WTC11 (cell line): Measurements from ENCODE around the gene GJC3. TPM values are rescaled to one million over a fixed set of nuclear protein-coding genes. Genes with fewer than 3 reads are reported as not detected.
A peak's percentile ranks its signal among the peaks of the same experiment; 100 is the strongest.

Experiments
- ATF2 ChIP-seq: sonication (generic); formaldehyde crosslinking; IDR thresholded peaks from 2 replicates; pipeline ENCODE4 v1.8.1; 2022; ENCODE audit warnings: low read depth, missing genetic modification reagents, borderline replicate concordance
- ATF6 ChIP-seq: sonication (generic); formaldehyde crosslinking; IDR thresholded peaks from 2 replicates; pipeline ENCODE4 v1.8.1; 2023; ENCODE audit warnings: mild to moderate bottlenecking, missing genetic modification reagents
- CDX4 ChIP-seq: fragments of 250-450 bp; sonication (Bioruptor Pico); IDR thresholded peaks from 2 replicates; pipeline ENCODE4 v1.9.0; 2021; ENCODE audit warnings: moderate library complexity, mild to moderate bottlenecking, inconsistent platforms, borderline replicate concordance
- E2F4 ChIP-seq: sonication (generic); formaldehyde crosslinking; IDR thresholded peaks from 2 replicates; pipeline ENCODE4 v1.8.1; 2022; ENCODE audit warnings: low read depth, mild to moderate bottlenecking, moderate library complexity, missing genetic modification reagents, borderline replicate concordance
- ELF4 ChIP-seq: sonication (generic); formaldehyde crosslinking; IDR thresholded peaks from 2 replicates; pipeline ENCODE4 v1.8.1; 2022; ENCODE audit warnings: low read depth, mild to moderate bottlenecking, moderate library complexity, missing genetic modification reagents
- ETV6 ChIP-seq: sonication (generic); formaldehyde crosslinking; IDR thresholded peaks from 2 replicates; pipeline ENCODE4 v1.8.1; 2022; ENCODE audit warnings: mild to moderate bottlenecking, missing genetic modification reagents
- FOXP1 ChIP-seq: sonication (generic); formaldehyde crosslinking; IDR thresholded peaks from 2 replicates; pipeline ENCODE4 v1.8.0; 2022; ENCODE audit warnings: missing genetic modification reagents, mild to moderate bottlenecking, moderate library complexity, borderline replicate concordance
- IRF2 ChIP-seq: sonication (generic); formaldehyde crosslinking; IDR thresholded peaks from 2 replicates; pipeline ENCODE4 v1.8.0; 2022; ENCODE audit warnings: low read depth, missing genetic modification reagents, borderline replicate concordance
- NFATC4 ChIP-seq: fragments of 250-450 bp; sonication (Bioruptor Pico); IDR thresholded peaks from 2 replicates; pipeline ENCODE4 v1.9.0; 2021; ENCODE audit warnings: mild to moderate bottlenecking
- NFE2L1 ChIP-seq: sonication (generic); formaldehyde crosslinking; IDR thresholded peaks from 2 replicates; pipeline ENCODE4 v1.8.1; 2023; ENCODE audit warnings: missing genetic modification reagents
- NR2C2 ChIP-seq: sonication (generic); formaldehyde crosslinking; IDR thresholded peaks from 2 replicates; pipeline ENCODE4 v1.8.0; 2022; ENCODE audit warnings: mild to moderate bottlenecking, missing genetic modification reagents
- NR3C1 ChIP-seq: sonication (generic); formaldehyde crosslinking; conservative IDR thresholded peaks from 2 replicates; pipeline ENCODE4 v1.8.1; 2023; ENCODE audit warnings: low read depth, mild to moderate bottlenecking, missing genetic modification reagents
- PRRX2 ChIP-seq: fragments of 250-450 bp; sonication (Bioruptor Pico); IDR thresholded peaks from 2 replicates; pipeline ENCODE4 v1.8.0; 2021; ENCODE audit warnings: mild to moderate bottlenecking
- SMAD4 ChIP-seq: sonication (generic); formaldehyde crosslinking; IDR thresholded peaks from 2 replicates; pipeline ENCODE4 v1.8.0; 2022; ENCODE audit warnings: mild to moderate bottlenecking, missing genetic modification reagents
- SP1 ChIP-seq: sonication (generic); formaldehyde crosslinking; conservative IDR thresholded peaks from 2 replicates; pipeline ENCODE4 v1.8.1; 2022; ENCODE audit warnings: missing genetic modification reagents
- TEAD4 ChIP-seq: sonication (generic); formaldehyde crosslinking; IDR thresholded peaks from 2 replicates; pipeline ENCODE4 v1.8.0; 2022; ENCODE audit warnings: mild to moderate bottlenecking, missing genetic modification reagents
- ZNF281 ChIP-seq: sonication (generic); formaldehyde crosslinking; IDR thresholded peaks from 2 replicates; pipeline ENCODE4 v1.8.0; 2023; ENCODE audit warnings: mild to moderate bottlenecking, missing genetic modification reagents
- ZNF396 ChIP-seq: fragments of 250-450 bp; sonication (Bioruptor Pico); IDR thresholded peaks from 2 replicates; pipeline ENCODE4 v1.8.0; 2021; ENCODE audit warnings: mild to moderate bottlenecking, moderate library complexity, borderline replicate concordance
- total RNA-seq: library from RNA; stranded (reverse); gene quantifications from 3 replicates; pipeline ENCODE4 v1.2.3, GENCODE V29; 2021
- TF ChIP-seq, protein P1 (sequence below): sonication (generic); formaldehyde crosslinking; IDR thresholded peaks from 2 replicates; pipeline ENCODE4 v1.8.1; 2023; ENCODE audit warnings: mild to moderate bottlenecking, missing genetic modification reagents, moderate library complexity
- TF ChIP-seq, protein P2 (sequence below): sonication (generic); formaldehyde crosslinking; IDR thresholded peaks from 2 replicates; pipeline ENCODE4 v1.8.0; 2023; ENCODE audit warnings: missing genetic modification reagents
- TF ChIP-seq, protein P3 (sequence below): sonication (generic); formaldehyde crosslinking; IDR thresholded peaks from 2 replicates; pipeline ENCODE4 v1.8.0; 2022; ENCODE audit warnings: mild to moderate bottlenecking, missing genetic modification reagents
- TF ChIP-seq, protein P4 (sequence below): sonication (generic); formaldehyde crosslinking; IDR thresholded peaks from 2 replicates; pipeline ENCODE4 v1.8.1; 2022; ENCODE audit warnings: mild to moderate bottlenecking, moderate library complexity, missing genetic modification reagents

GJC3 gene
- total RNA-seq, 1 experiment from 2014 or later = 2.9 TPM

- TF ChIP-seq E2F4 (CRISPR knock-in tag) = no peak
- TF ChIP-seq ZNF396 (CRISPR knock-in tag) = no peak
- TF ChIP-seq NR3C1 (CRISPR knock-in tag) = no peak
- TF ChIP-seq, protein P1, sequence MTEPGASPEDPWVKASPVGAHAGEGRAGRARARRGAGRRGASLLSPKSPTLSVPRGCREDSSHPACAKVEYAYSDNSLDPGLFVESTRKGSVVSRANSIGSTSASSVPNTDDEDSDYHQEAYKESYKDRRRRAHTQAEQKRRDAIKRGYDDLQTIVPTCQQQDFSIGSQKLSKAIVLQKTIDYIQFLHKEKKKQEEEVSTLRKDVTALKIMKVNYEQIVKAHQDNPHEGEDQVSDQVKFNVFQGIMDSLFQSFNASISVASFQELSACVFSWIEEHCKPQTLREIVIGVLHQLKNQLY (CRISPR knock-in tag) = no peak
- no peak for TF ChIP-seq TEAD4 (CRISPR knock-in tag)
- TF ChIP-seq, protein P2, sequence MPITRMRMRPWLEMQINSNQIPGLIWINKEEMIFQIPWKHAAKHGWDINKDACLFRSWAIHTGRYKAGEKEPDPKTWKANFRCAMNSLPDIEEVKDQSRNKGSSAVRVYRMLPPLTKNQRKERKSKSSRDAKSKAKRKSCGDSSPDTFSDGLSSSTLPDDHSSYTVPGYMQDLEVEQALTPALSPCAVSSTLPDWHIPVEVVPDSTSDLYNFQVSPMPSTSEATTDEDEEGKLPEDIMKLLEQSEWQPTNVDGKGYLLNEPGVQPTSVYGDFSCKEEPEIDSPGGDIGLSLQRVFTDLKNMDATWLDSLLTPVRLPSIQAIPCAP (CRISPR knock-in tag) = no peak
- no peak for TF ChIP-seq IRF2 (CRISPR knock-in tag)
- no peak for TF ChIP-seq FOXP1 (CRISPR knock-in tag)
- no peak for TF ChIP-seq ELF4 (CRISPR knock-in tag)
- no peak for TF ChIP-seq NR2C2
- no peak for TF ChIP-seq SMAD4 (CRISPR knock-in tag)
- peak; percentile 14; the same call in 1 of the 2 replicates for TF ChIP-seq NFATC4 (CRISPR knock-in tag)
- TF ChIP-seq, protein P3, sequence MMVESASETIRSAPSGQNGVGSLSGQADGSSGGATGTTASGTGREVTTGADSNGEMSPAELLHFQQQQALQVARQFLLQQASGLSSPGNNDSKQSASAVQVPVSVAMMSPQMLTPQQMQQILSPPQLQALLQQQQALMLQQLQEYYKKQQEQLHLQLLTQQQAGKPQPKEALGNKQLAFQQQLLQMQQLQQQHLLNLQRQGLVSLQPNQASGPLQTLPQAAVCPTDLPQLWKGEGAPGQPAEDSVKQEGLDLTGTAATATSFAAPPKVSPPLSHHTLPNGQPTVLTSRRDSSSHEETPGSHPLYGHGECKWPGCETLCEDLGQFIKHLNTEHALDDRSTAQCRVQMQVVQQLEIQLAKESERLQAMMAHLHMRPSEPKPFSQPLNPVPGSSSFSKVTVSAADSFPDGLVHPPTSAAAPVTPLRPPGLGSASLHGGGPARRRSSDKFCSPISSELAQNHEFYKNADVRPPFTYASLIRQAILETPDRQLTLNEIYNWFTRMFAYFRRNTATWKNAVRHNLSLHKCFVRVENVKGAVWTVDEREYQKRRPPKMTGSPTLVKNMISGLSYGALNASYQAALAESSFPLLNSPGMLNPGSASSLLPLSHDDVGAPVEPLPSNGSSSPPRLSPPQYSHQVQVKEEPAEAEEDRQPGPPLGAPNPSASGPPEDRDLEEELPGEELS (CRISPR knock-in tag) = no peak
- TF ChIP-seq ATF6 = no peak
- TF ChIP-seq, protein P4, sequence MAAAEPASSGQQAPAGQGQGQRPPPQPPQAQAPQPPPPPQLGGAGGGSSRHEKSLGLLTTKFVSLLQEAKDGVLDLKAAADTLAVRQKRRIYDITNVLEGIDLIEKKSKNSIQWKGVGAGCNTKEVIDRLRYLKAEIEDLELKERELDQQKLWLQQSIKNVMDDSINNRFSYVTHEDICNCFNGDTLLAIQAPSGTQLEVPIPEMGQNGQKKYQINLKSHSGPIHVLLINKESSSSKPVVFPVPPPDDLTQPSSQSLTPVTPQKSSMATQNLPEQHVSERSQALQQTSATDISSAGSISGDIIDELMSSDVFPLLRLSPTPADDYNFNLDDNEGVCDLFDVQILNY = no peak
- no peak for TF ChIP-seq ZNF281 (CRISPR knock-in tag)
- no peak for TF ChIP-seq CDX4
- peak; percentile 68; the same call in 1 of the 2 replicates for TF ChIP-seq SP1 (CRISPR knock-in tag)
- no peak for TF ChIP-seq ATF2 (CRISPR knock-in tag)
- TF ChIP-seq PRRX2 (CRISPR knock-in tag) = no peak
- TF ChIP-seq NFE2L1 (CRISPR knock-in tag) = no peak; the same call in 1 of the 2 replicates
- TF ChIP-seq ETV6 (CRISPR knock-in tag) = peak; percentile 47; the same call in 1 of the 2 replicates
Observed at GRCh38 chr7:99943641-99944496, 14.4 kb upstream of the GJC3 start (continued).
